ENCODE measurements around the gene LCN10. TPM values are rescaled to one million over a fixed set of nuclear protein-coding genes. Genes with fewer than 3 reads are reported as not detected.

LCN10 gene
- total and polyA plus RNA-seq, 2 donors (not counting 3 experiments of a cell fraction or from before 2014, with no cell fraction given), result not detected

DNA sequence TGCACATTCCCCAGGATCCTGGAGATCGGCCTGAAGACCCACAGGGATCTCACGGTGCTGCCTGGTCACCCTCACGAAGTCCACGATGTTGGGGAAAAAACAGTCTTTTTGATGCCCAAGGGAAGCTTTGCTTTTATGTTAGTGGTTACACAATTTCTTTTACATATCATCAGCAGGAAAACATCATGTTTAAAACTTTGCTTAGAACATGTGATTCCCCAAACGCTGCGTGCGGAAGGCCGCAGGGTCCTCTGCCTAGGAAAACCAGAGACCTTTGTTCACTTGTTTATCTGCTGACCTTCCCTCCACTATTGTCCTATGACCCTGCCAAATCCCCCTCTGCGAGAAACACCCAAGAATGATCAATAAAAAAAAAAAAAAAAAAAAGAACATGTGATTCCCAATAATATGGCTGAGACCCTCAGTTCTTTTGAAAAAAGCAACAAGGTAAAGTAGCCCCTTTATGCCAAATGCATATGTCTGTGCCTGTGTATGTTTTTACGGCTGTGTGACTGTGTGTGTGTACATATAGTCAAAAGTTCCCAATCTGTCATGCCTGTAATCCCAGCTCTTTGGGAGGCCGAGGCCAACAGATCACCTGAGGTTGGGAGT lies 44.0 kb downstream of the LCN10 start:
- no peak for TF ChIP-seq GATA2 (IDR thresholded peaks at IDR 0.05; ENCODE audit: insufficient read depth, insufficient read length, low read depth, low read length)
- TF ChIP-seq POLR2AphosphoS5 (IDR thresholded peaks at IDR 0.05; ENCODE audit: insufficient read depth, low read depth, low read length), result no peak
- TF ChIP-seq MYC (IDR thresholded peaks at IDR 0.05; ENCODE audit: low read depth, low read length), result no peak
- TF ChIP-seq POLR2A (IDR thresholded peaks at IDR 0.05; ENCODE audit: low read depth, low read length), result no peak
- TF ChIP-seq FOS (IDR thresholded peaks at IDR 0.05; ENCODE audit: borderline replicate concordance, insufficient read depth, low read length), result no peak
- no peak for TF ChIP-seq CTCF (IDR thresholded peaks at IDR 0.05; ENCODE audit: extremely low read depth in 1 of 2, insufficient read depth in 1 of 2, low read depth in 1 of 2, low read length in 2 of 2)
- TF ChIP-seq MAX (IDR thresholded peaks at IDR 0.05; ENCODE audit: insufficient read depth, insufficient read length), result no peak
- no peak for TF ChIP-seq JUN (IDR thresholded peaks at IDR 0.05; ENCODE audit: borderline replicate concordance, insufficient read depth, insufficient read length, low read depth)
- TF ChIP-seq EZH2 (IDR thresholded peaks at IDR 0.05; ENCODE audit: borderline replicate concordance, low read depth, low read length, severe bottlenecking), result no peak
- ChIA-PET CTCF (interaction anchor here (1.2 kb wide), 1 partner anchor 28 kb away, joined by 3 read pairs; no protein-coding TSS in a partner anchor), POLR2A (no interaction called here)
- no peak overlapping the region for H3K4me2 ChIP-seq (ENCODE audit: insufficient read depth, low read length)
- no peak overlapping the region for H2AFZ ChIP-seq (ENCODE audit: low read depth, low read length)
- no peaks in the 10 kb centered on the region for H3K36me3 ChIP-seq (ENCODE audit: control insufficient read depth in 2 of 2, extremely low read depth in 1 of 2, insufficient read depth in 2 of 2, low read length in 2 of 2)
- dilution Hi-C loops (cut with MboI; ENCODE audit: extremely low pct_ligation_motif_present, low sequenced_read_pairs), result no loop called here
- peaks cover 5 to 6% of the 10 kb centered on the region in 2 experiments for H3K27me3 ChIP-seq (ENCODE audit: control insufficient read depth in 2 of 2, insufficient read depth in 2 of 2, low read length in 2 of 2)
- intact Hi-C loops (cut with micrococcal nuclease), result no loop called here
- no peaks in the 10 kb centered on the region for H3K9me3 ChIP-seq (replicated peaks; ENCODE audit: control insufficient read depth, insufficient read depth, low read length)
- no TSS peak for BruUV-seq (replicated peaks)
- no peaks in the 10 kb centered on the region for H3K9me1 ChIP-seq (replicated peaks; ENCODE audit: control insufficient read depth, extremely low read depth, insufficient read depth, low read length)
- no peak overlapping the region for H3K9ac ChIP-seq (replicated peaks; ENCODE audit: extremely low read depth, insufficient read depth, low read length)
- no peak for FAIRE-seq
- no peak overlapping the region for H3K27ac ChIP-seq (ENCODE audit: insufficient read depth, low read depth, low read length)
- no peak for DNase-seq (ENCODE audit: low read depth, low spot score)
- no peaks in the 10 kb centered on the region for H4K20me1 ChIP-seq (replicated peaks; ENCODE audit: control insufficient read depth, extremely low read depth, insufficient read depth, low read length)
- H3K4me3 ChIP-seq (replicated peaks in 1 of 3; ENCODE audit: insufficient read depth in 1 of 3, low read depth in 1 of 3, low read length in 3 of 3), result no peak overlapping the region
- no peaks in the 10 kb centered on the region for H3K79me2 ChIP-seq (ENCODE audit: control insufficient read depth, insufficient read depth, low read length)
- peaks cover 2% of the 10 kb centered on the region for H3K4me1 ChIP-seq (ENCODE audit: control insufficient read depth, extremely low read depth, insufficient read depth, low read length)
